GM18873 (cell line): Measurements from ENCODE around the gene ZDHHC1.

ENCODE experiments used
- ATAC-seq: cut with Tn5 transposase; IDR thresholded peaks from one replicate; pipeline ENCODE4 v1.9.1; 2021; ENCODE audit warnings: mild to moderate bottlenecking, moderate library complexity, moderate number of reproducible peaks; ENCODE audit not compliant: unreplicated experiment, low FRiP score

The ZDHHC1 gene

DNA sequence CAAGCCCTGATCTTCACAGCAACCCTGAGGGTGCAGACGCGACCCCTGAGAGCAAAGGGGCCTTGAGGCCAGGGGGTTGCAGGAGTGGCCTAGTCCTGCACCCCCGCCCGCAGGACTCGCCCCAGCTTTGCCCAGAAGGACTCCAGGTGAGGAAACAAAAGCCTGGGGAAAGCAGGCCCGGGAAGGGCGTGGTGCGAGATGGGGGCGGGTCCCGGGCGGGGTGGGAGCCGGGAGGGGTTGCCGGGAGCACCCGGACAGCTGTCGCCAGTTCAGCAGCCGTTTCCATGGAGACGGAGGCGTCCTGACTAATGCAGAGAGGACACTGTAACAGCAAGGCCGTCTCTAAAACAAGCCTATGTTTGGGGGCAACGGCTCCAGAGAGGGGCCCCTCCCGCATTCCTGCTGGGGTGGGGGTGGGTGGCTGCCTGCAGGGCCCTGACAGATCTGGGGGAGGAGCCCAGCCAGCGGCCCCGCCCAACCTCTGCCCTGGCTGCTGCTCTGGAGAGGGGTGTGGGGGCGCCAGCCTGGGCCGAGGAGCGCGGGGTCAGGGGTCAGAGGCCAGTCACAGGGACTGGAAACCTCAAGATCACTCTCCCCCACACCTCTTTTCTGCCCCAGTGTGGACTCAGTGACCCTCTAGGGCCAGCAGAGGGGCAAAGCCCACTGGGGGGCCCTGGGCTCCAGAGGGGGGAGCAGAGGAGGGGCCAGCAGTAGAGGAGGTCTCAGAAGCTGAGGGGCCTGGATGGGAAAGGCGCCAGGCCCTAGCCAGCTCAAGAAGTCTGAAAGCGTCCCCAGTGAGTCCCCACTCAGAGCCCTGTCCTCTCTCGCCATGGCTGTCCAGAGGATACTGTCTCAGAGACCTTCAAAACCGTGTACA is 19.9 kb downstream of the ZDHHC1 start:
- ATAC-seq: no peak

DNA sequence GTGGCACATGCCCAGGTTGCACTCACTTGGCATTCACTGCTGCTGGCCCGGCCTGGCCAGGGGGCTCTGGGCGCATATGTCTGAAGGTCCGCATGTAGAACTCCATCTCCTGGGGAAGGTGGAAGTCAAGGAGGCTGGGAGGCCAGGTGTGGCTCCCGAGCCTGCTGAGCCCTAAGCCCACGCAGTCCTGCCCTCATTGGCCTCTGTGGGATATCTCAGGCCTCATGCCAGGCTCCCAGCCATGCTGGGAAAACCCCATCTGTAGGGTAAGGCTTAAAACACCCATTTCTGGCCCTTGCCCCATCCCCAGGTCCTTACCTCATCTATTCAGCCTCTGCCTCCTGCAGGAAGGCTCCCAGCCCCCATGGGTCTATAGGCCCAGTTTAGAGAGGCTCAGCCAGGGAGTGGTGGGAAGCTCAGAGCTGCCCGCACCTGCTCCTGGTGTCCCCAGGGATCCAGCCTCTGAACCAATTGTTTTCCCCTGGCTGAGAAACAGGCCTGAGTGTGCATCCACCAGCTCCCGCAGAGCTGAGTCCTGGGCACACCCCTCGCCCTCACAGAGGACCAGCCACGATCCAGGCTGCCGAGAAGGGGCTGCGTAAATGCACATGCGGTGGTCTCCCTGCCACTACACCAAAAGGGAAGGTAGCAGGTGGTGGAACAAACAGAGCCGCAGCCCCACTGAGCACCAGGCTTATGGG is 20.7 kb downstream of the ZDHHC1 start:
- no peak for ATAC-seq

GRCh38 chr16:67395105-67395457 is 21.2 kb downstream of the ZDHHC1 start:
- no peak for ATAC-seq

DNA sequence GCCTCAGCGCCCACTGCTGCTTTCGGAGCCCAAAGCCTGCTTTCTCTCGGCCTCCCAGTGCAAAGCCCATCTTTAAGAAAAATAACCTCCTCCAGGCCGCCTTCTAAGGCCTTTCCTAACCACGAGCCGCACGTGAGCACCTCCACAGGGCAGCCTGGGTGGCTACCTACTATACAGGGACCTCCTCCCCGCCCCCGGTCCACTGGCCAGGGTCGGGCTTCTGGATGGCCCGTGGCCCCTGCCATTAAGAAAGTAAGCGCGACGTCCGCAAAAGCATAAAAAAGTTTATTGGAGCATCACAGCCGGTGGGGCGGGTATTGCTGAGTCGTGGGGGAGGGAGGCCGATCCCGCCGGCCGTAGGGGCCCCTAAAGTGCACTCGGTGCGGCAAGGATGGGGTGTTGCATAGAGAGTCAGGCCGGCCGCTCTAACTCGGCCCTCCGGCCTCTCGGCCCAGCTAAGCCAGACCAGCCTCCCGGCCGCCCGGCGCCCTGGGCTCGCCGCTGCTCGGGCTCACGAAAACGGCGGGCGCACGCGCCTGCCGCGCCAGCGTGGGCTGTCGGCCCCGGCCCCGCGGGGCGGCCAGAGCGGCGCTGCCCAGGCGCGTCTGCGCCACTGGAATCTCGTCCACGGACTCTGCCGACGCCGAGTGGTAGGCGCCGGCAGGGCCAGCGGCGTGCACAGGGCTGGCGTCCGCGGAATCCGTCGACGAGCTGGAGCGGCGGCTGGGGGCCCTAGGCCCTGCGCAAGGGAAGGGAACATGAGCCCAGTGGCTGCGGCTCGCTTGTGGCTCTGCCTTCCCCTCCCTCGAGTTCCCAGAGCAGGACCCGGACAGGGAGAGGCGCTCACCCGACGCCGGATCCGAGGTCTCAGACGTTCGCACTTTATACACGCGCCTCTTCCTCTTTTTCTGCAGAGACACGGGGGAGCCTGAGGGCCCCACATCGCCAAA is 21.8 kb downstream of the ZDHHC1 start:
- ATAC-seq: no peak

DNA sequence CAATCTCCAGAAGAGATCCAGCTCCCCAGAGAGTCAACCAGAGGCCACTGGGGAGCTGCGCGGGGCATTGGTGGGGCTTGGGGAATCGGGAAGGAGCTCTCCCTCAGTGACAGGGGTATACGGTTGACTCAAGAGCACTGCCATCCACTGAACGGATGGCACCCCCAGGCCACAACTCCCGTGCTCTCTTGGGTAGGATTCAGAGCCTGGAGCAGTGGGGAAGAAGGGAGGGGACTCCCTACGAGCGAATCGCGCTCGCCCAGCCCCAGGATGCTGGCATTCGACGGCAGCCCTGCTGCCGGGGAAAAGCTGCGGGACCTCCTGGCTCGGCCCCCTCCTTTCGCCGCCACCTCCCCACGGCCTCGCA is 22.5 kb downstream of the ZDHHC1 start:
- ATAC-seq: no peak

- ATAC-seq: no peak
Observed at GRCh38 chr16:67393111-67393787, 23.0 kb downstream of the ZDHHC1 start, which contains the start of gene TPPP3. TPPP3 (minus strand) TSS chr16:67393498; CDS start chr16:67391111, 2,387 bp downstream.

- no peak for ATAC-seq
Observed at GRCh38 chr16:67392301-67393059, 23.8 kb downstream of the ZDHHC1 start.

DNA sequence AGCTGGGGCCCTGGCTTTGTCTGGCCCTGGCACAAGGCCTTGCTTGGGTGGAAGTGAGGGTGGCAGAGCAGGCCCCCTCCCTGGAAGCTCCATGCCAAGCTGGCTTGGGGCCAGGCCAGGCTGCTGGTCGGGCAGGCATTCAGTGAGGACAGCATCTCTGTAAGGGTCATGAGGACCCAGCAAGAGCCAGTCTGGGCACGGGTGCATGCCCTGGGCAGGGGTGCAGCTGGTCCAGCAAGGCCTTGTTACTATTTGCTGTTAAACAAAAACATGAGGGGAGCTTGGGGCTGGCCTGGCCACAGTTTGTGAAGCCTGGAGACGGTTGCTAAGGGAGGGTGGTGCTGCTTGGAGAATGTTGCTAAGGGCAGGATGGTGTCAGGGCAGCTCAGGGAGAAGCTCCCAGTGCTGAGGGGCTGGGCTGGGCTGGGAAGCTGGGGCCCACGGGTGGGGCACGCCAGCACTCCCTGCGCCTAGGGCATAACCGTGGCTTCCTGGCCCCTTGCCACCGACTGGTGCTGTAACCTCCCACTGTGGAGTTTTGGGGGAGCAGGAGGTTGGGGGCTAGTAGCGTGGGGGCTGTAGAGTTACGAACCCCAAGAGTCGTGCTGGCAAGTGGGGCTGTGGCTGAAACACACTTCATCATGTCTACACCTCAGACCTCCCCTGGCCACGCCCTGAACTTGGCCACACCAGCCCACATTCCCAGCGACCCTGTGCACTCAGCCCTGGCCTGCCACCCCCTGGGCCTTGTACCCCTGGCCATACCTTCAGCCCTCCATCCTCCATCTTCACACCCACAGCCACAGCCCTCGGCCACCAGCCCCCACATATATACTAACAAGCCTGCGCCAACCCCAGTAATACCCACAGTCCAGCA is 24.6 kb downstream of the ZDHHC1 start:
- no peak for ATAC-seq

DNA sequence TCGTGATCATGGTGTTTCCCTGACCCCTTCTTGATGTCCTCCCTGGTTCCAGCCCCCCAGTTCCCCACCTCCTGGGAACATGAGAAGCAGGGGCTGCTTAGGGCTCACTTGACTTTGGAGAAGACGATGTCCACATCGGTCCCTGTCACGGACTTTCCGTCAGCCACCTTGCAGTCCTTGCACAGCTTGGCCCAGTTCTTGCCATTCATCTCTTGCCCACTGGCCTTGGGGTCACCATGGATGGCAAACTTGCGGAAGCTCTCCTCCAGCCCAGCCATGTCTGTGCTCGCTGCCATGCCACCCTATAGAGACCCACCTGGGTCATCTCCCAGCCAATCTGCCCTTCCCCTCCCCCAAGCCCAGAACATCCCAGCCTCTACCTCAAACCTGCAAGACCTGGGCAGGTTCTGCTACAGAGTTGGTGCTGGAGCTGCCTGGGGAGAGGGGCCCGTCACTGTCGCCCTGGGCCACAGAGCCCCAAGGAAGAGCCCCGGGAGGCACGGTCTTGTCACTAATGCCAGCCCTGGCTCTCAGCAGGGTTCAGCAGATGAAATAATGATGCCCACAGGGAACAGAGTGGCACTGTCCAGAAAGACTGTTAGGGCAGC is 25.4 kb downstream of the ZDHHC1 start:
- no peak for ATAC-seq

GRCh38 chr16:67389911-67390815 is 26.1 kb downstream of the ZDHHC1 start:
- ATAC-seq: no peak

- no peak for ATAC-seq
Observed at GRCh38 chr16:67388591-67388990, 27.7 kb downstream of the ZDHHC1 start.

DNA sequence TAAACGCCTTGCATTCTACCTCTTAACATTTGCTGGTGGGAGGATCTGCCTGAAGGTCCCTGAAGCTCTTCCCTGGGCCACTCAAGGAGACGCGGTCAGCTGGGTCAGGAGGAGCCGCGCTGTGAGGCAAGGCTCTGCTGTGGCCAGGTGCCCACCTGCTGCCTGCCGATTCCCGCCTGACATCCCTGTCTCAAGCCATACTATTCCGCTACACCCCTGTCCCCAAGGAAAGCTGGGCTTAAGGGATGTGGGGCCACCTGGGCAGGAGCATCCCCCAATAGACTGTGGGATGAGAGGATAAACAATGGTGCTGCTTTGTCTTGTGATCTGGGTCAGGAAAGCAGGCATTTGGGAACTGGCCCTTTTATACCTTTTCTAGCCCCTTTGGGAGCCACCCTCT is 28.1 kb downstream of the ZDHHC1 start:
- no peak for ATAC-seq

DNA sequence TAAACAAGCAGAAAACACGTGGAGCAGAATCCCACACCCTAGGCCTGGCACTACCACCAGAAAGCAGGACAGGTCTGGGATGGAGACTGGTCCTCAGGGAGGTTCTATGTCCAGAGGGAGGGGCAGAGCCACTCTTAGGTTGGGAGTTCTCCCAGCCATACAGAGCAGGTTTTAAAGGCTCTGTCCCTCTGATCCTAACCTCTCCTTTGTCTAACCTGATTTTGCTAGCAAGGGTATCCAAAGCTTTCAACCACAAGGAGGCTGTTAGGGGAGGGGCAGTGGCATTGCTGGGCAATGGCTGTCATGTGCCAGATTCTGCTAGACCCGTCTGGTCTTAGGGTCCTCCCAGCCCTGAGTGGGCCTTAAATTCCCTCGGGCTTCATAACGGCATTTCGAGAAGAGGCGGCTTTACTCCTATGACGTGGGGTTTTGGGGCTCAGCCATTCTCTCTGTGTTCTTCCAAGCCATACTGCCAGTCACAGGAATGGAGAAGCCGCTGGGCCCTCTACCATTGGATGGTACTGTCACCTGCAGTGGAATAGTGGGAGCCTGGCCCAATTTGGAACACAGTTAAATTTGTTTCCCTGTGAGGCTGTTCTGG is 28.7 kb downstream of the ZDHHC1 start:
- no peak for ATAC-seq

DNA sequence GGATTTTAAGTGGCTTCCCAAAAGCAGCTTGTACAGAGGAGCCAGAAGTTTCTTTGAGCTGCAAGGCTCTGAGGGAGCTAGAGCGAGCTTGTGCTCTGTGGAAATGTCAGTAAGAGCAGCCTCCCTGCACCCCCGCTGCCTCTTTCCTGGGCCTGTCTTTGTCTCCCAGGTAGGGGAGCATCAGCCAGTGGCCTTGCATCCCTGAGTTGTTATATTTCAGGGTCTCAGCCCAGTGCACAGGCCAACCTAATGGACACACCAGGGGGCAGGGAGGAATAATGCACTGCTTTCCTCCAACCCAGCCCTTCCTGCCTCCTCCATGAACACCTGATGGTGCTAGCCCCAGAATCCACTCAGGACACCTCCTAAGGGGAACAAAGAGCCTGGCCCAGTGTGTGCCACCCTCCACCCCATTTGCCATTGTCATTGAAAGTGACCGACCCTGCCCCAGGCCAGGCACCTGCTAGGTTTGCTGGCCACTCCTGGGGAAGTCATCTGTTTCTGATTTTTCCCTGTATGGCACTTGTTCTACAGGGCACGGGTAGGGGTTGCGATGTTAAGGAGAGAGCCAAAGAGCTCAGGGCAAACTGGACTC is 29.3 kb downstream of the ZDHHC1 start:
- no peak for ATAC-seq

DNA sequence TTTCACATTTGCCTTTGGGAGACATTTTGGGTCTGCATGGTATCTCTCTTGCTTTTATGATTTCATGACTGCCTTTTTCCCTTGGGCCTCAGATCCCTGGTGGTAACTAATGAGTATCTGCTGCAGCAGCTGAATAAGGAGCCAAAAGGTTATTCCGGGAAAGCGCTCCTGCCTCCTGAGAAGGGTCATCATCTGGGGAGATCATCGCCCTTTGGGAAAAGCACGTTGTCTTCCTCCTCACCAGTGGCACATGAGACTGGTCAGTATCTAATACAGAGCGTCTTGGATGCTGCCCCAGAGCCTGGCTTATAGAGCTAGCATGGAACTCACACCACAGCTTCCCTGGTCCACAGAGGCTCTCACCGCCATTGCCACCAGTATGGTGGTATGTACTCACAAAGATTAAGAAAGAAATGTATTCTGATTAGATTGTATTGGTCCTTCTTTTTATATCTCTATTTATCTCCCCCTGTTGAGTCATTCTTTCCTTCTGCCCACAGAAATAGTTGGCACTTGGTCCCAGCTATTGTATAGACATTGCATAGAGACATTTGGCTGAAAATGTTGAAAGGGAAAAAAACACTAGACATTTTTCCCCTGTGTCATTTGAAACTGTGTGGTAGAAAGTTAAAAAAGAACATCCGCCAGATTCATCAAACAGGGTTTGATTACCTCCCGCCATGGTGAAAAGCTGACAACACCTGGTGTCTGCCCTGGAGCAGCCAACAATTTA is 31.3 kb downstream of the ZDHHC1 start:
- no peak for ATAC-seq

GRCh38 chr16:67383284-67383683 is 33.0 kb downstream of the ZDHHC1 start:
- no peak for ATAC-seq
